Activated CD4-positive, alpha-beta T cell treated with anti-CD3 and anti-CD28 coated beads, Interleukin-2, amount 10 ng/mL, durations not matched to agents 7 days and 5 days (primary cell): ENCODE results near the gene MTSS2. TPM values are rescaled to one million over a fixed set of nuclear protein-coding genes. Genes with fewer than 3 reads are reported as not detected.

ENCODE experiments used
- CTCF ChIA-PET: fragments of 350-600 bp; sonication (Branson Sonifier 250); formaldehyde crosslinking; loops from one replicate; lab custom pipeline; 2021; ENCODE audit warnings: antibody characterized with exemption; lab: Charles Lee
- POLR2A ChIA-PET: fragments of 350-600 bp; sonication (Branson Sonifier 250); formaldehyde crosslinking; loops from one replicate; lab custom pipeline; 2021; ENCODE audit warnings: antibody characterized with exemption; lab: Charles Lee
- DNase-seq: peaks from one replicate; pipeline ENCODE4 v3.0.0-alpha.2; 2020
- H3K27ac Mint-ChIP-seq: one replicate; pipeline ENCODE4 v1.8.0; 2021; ENCODE audit warnings: mild to moderate bottlenecking, moderate library complexity, mixed read lengths
- H3K27me3 Mint-ChIP-seq: one replicate; pipeline ENCODE4 v1.8.0; 2021; ENCODE audit warnings: mixed read lengths
- H3K36me3 Mint-ChIP-seq: one replicate; pipeline ENCODE4 v1.8.0; 2021; ENCODE audit warnings: low read depth, mixed read lengths
- H3K4me1 Mint-ChIP-seq: one replicate; pipeline ENCODE4 v1.8.0; 2021; ENCODE audit warnings: mixed read lengths
- H3K4me3 Mint-ChIP-seq: one replicate; pipeline ENCODE4 v1.8.0; 2021; ENCODE audit warnings: mild to moderate bottlenecking, moderate library complexity, mixed read lengths
- H3K9me3 Mint-ChIP-seq: one replicate; pipeline ENCODE4 v1.8.0; 2021; ENCODE audit warnings: mixed read lengths
- total RNA-seq, 2 experiments: library from RNA; stranded (reverse); gene quantifications; one replicate each; pipeline ENCODE4 v1.2.3, GENCODE V29; 2021

Gene MTSS2
- total RNA-seq, 2 experiments from 2014 or later, result 7.1 to 9.2 TPM

DNA sequence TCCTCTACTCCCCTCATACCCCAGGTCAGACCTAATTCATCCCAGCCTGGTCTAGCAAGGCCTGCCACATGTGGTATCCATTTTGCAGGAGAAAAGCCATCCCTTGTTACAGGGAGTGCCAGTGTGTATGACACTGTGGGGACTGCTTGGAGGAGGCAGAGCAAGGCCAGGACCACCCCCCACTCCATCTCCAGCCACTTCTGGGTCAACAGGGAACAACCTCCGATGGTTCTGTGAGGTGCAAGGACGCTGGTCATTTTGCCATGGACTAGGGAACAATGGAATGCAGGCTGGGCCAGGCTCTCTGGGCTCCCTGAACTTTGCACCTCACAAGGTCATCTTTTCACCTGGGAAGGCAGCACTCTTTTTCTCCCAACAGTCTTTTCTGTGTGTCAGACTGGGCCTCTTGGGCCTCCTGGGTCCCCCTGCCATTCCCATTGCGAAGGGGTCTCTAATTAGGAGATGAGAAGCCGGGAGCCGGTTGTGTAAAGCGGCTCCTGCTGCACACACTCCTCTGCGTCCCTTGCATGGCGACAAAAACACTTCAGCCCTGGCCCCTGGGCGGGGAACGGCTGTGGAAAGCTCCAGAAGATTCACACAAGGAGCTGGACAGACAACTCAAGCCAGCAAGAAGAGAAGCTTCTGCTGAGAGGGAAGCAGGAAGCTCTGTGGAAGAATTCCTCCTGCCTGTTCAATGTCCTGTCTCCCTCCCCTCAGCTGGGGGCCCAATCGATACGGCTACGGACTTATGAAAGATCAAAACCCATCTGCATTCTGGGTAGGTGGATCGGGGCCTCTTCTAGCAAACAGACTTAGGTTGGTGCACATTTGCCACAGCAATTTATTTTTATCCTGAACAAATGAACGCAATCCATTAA is 38.5 kb upstream of the MTSS2 start:
- H3K36me3 Mint-ChIP-seq, result peaks cover 15% of the 10 kb centered on the region
- ChIA-PET POLR2A (no interaction called here), CTCF (interaction anchor here (0.6 to 1.4 kb wide), 4 partner anchors 21 to 438 kb away, joined by 3 to 5 read pairs (median 3); no protein-coding TSS in a partner anchor)
- no peaks in the 10 kb centered on the region for H3K9me3 Mint-ChIP-seq
- peak overlapping the region; percentile 31 for H3K27ac Mint-ChIP-seq
- peaks cover 2% of the 10 kb centered on the region for H3K4me1 Mint-ChIP-seq
- DNase-seq, result no peak
- no peak overlapping the region for H3K4me3 Mint-ChIP-seq
- H3K27me3 Mint-ChIP-seq, result no peaks in the 10 kb centered on the region

DNA sequence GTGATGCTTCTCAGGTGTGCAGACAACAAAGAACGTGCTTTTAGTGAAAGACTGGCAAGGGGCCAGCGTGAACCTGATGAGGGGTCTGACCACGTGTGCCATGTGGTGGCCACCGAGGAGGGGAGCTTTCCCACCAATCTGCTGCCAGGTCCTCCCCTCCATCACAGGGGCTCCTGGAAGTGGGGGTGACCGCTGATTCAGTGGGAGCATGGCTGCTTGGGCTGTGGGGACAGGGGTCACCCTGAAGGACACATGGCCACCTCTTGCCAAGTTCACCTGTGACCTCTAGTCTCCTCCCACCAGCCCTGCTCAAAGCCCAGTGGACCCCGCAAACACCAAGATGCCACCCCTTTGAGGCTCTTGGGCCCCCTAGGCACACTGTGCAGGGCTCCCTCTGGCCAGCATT is 37.9 kb upstream of the MTSS2 start:
- peaks cover 2% of the 10 kb centered on the region for H3K4me1 Mint-ChIP-seq
- H3K27me3 Mint-ChIP-seq, result no peaks in the 10 kb centered on the region
- DNase-seq, result no peak
- ChIA-PET POLR2A (no interaction called here), CTCF (interaction anchor here (0.6 to 1.4 kb wide), 6 partner anchors 14 to 1081 kb away, joined by 3 to 5 read pairs (median 3); no protein-coding TSS in a partner anchor)
- no peak overlapping the region for H3K4me3 Mint-ChIP-seq
- no peaks in the 10 kb centered on the region for H3K9me3 Mint-ChIP-seq
- H3K36me3 Mint-ChIP-seq, result peaks cover 18% of the 10 kb centered on the region
- no peak overlapping the region for H3K27ac Mint-ChIP-seq

DNA sequence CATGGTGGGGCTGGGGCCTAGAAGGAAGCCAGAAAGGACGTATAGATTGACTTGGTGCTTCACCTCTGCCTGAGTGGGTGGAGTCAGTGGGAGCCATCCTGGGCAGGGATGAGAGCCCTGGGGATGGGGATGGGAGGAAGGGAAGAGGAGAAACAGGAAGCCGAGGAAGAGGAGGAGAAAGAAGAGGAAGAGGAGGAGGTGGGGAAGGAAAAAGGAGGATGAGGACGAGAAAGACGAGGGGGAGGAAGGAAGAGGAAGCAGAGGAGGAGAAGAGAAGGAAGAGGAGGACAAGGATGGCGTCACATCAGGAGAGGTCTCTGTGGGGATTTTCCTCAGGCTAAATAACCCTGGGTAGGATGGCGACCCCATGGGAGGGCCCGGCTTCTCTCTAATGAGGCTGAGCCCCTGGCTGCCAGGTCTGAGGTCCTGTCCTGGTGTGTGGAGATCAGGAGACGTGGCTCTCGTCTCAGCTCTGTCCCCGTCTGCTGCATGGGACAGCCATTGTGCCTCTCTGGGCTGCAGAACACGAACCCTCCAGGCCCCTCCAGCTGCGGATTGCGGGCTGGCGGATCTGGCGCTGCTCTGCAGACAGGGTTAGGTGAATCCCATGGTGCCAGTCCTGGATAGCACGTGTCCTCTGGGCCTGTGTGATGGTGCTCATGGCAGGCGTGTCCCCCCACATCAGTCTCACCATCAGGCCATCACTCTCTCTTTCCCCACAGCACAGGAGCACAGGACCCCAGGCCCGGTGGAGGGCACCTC is 35.5 kb upstream of the MTSS2 start:
- Mint-ChIP-seq H3K36me3 (peaks cover 18% of the 10 kb centered on the region), H3K27me3 (no peaks in the 10 kb centered on the region)
- POLR2A ChIA-PET, result no interaction called here

DNA sequence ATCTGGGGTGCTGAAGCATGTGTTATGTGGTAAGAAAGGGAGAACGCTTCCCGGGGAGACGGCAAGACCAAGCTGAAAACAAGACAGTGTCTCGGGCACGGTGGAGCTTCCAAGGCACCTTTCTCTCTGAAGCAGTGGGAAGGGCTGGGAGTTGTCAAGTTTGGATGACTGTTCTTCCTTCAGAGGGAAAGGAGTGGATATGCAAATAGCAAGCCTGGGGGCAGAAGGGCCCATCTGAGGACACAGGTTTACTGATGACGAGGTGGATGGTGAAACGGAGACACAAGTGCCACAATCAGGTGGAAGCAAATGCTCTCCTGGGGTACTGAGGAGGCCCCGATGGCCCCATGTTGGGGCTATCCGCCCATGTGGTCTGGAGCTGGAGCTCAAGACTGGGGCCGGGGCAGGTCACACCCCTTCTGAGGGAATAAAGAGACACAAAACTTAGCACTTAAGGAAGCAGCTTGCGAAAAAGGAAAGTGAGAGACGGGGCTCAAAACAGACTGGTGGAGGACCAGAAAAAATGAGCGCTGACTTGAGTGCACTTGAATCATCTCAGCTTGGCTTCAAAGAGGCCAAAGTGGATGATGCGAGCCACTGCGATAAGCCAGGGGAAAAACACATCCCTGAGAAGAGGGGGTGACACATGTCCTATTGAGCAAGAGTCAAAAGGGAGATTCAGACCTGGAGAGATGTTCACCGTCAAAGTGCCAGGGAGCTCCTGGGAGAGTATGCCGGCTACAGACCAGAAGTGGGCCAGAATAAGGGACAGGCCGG is 34.8 kb upstream of the MTSS2 start:
- POLR2A ChIA-PET, result no interaction called here
- no peak for DNase-seq
- no peaks in the 10 kb centered on the region for H3K9me3 Mint-ChIP-seq
- peaks cover 18% of the 10 kb centered on the region for H3K36me3 Mint-ChIP-seq
- no peak overlapping the region for H3K27ac Mint-ChIP-seq
- no peaks in the 10 kb centered on the region for H3K27me3 Mint-ChIP-seq
- H3K4me1 Mint-ChIP-seq, result peaks cover 2% of the 10 kb centered on the region
- no peak overlapping the region for H3K4me3 Mint-ChIP-seq
- CTCF ChIA-PET, result interaction anchor here (0.5 to 1.7 kb wide), 3 partner anchors 10 to 1154 kb away, joined by 3 to 5 read pairs (median 3); no protein-coding TSS in a partner anchor

More for the DNA sequence above, 35.5 kb upstream of the MTSS2 start:
- Mint-ChIP-seq H3K4me1 (peaks cover 2% of the 10 kb centered on the region), H3K4me3 (no peak overlapping the region), H3K9me3 (no peaks in the 10 kb centered on the region), H3K27ac (no peak overlapping the region)
- CTCF ChIA-PET, result interaction anchor here (0.5 to 1.7 kb wide), 2 partner anchors 10 to 1155 kb away, joined by 3 to 5 read pairs; no protein-coding TSS in a partner anchor
- DNase-seq, result no peak

DNA sequence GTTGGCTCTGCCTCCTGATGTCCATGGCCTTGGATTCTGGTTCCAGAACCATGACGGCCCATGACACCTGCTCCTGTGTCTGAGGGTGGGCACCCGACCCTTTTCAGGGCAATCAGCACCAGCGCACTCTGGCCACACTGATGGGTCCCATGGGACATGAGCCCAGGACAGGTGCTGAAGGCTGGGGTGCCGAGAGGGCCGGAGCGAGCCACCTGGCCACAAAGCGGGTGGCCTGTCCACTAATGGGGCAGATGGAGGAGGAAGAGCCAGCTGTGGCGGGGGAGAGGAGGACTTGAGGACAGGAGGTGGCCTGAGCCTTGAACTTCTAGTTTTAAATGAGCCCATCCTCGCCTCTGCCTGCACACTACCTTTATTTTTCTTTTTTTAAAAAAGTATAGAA is 31.2 kb upstream of the MTSS2 start:
- Mint-ChIP-seq H3K9me3 (no peaks in the 10 kb centered on the region), H3K4me1 (peaks cover 2% of the 10 kb centered on the region), H3K27ac (no peak overlapping the region), H3K36me3 (peaks cover 14% of the 10 kb centered on the region), H3K4me3 (no peak overlapping the region), H3K27me3 (no peaks in the 10 kb centered on the region)
- CTCF ChIA-PET, result no interaction called here
- no peak for DNase-seq
- POLR2A ChIA-PET, result no interaction called here

DNA sequence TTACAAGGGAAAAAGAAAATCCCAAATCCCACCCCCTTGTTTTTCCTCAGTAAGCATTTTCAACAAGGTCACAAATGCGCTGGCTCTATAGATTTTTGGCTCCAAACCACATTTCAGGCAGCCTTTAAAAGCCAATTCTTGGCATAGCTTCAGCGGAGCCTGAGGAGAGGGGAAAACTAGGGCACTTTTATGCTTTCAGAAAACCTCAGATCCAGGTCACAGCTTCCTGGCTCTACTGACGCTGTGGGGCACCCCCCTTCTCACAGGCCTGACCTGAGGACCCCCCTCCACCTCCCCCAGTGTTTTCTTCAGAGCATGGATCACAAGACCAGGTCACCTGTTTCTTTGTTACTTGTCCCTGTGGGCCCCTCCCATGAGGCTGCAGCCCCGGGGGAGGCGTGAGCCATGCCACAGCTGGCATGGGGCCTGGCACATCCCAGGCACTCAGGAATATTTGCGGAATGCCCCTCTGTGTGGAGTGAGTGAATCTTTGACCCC is 30.1 kb upstream of the MTSS2 start:
- Mint-ChIP-seq H3K27me3 (no peaks in the 10 kb centered on the region), H3K9me3 (no peaks in the 10 kb centered on the region), H3K27ac (no peak overlapping the region), H3K4me3 (no peak overlapping the region), H3K36me3 (peaks cover 14% of the 10 kb centered on the region), H3K4me1 (peaks cover 1% of the 10 kb centered on the region)
- ChIA-PET CTCF (interaction anchor here (1.2 kb wide), 1 partner anchor 13 kb away, joined by 4 read pairs; no protein-coding TSS in a partner anchor), POLR2A (no interaction called here)
- no peak for DNase-seq

DNA sequence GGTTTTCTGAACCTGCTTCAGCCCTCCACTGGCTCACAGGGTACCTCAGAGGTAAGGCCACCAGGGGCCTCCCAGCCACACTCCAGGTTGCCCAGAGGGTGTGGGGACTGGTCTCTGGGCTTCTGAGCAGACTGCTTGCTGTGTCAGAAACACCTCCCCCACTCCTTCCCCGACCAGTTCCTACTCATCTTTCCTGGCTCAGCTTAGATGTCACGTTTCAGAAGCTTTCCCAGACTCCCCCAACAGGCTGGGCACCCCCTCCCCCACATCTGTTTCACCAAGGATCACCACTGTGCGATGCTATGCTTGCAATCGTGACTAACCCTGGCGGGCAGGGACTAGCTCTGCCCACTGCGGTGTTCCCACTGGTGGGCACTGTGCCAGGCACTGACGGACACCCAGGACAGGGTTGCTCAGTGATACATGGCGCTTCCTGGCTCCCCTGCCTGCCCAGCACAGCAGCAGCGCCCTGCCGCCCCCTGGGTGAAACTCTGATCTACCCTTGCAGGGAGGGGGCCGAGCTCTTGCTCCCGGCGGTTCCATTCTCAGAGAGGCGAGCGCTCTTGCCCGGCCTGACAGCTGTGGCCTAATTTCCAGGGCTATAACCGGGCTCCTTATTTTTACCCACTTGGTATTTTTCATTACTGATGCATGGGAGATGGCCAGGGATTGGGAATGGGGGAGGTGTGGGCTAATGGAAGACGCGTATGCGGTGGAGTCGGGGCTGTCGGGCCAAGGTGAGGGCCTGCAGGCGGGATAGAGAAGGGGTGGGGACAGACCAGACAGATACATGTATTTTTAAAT is 29.4 kb upstream of the MTSS2 start:
- ChIA-PET POLR2A (no interaction called here), CTCF (interaction anchor here (1.2 kb wide), 1 partner anchor 14 kb away, joined by 4 read pairs; no protein-coding TSS in a partner anchor)
- no peaks in the 10 kb centered on the region for H3K9me3 Mint-ChIP-seq
- H3K4me3 Mint-ChIP-seq, result no peak overlapping the region
- H3K4me1 Mint-ChIP-seq, result peaks cover 5% of the 10 kb centered on the region
- peaks cover 12% of the 10 kb centered on the region for H3K36me3 Mint-ChIP-seq
- no peaks in the 10 kb centered on the region for H3K27me3 Mint-ChIP-seq
- no peak for DNase-seq
- no peak overlapping the region for H3K27ac Mint-ChIP-seq

DNA sequence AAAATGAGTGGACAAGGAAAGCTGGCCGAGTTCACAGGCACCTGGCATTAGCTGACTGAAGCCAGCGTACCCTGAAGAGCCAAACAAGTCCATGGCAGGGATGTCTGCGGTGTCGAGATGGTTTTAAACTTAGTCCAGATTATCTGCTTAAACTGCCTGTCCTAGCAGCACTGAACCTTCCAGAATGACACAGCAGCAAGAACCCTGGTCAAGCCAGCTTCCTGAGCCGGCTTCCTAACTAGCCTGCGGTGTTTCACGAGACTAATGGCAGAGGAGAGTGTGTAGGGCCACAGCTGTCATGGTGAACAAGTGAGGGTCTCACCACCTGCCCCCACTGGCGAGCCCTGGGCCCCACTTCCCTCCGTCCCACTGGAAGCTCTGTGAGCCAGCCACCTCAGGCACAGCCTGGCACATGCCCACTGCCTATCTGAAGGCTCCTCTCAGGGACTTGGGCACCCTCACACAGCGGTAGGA is 28.8 kb upstream of the MTSS2 start:
- no peak overlapping the region for H3K27ac Mint-ChIP-seq
- peaks cover 8% of the 10 kb centered on the region for H3K4me1 Mint-ChIP-seq
- H3K9me3 Mint-ChIP-seq, result no peaks in the 10 kb centered on the region
- no peak overlapping the region for H3K4me3 Mint-ChIP-seq
- POLR2A ChIA-PET, result no interaction called here
- DNase-seq, result no peak
- CTCF ChIA-PET, result interaction anchor here (1.2 kb wide), 1 partner anchor 14 kb away, joined by 4 read pairs; no protein-coding TSS in a partner anchor
- no peaks in the 10 kb centered on the region for H3K27me3 Mint-ChIP-seq
- peaks cover 6% of the 10 kb centered on the region for H3K36me3 Mint-ChIP-seq

DNA sequence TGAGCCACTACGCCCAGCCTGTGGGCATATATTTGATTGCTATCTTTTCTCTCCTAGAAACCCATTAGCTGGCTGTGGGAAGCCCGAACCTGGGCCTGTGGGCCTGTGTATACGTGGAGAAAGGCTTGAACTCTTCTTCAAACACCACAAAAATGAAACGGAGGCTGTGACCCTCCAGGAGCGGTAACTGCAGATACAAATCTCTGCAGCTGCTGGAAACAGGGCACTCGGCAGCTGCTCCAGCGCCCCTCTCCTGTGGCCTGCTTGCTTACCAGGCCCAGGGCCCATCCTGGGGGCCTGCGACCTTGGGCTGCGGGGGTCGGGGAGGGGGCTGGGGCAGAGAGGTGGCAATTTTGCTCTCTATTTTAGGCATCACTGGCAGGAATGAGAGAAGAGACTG is 28.0 kb upstream of the MTSS2 start:
- H3K9me3 Mint-ChIP-seq, result no peaks in the 10 kb centered on the region
- H3K4me3 Mint-ChIP-seq, result no peak overlapping the region
- peak overlapping the region; percentile 19 for H3K27ac Mint-ChIP-seq
- H3K4me1 Mint-ChIP-seq, result peaks cover 11% of the 10 kb centered on the region
- no peaks in the 10 kb centered on the region for H3K27me3 Mint-ChIP-seq
- CTCF ChIA-PET, result no interaction called here
- POLR2A ChIA-PET, result no interaction called here
- DNase-seq, result no peak
- no peaks in the 10 kb centered on the region for H3K36me3 Mint-ChIP-seq

DNA sequence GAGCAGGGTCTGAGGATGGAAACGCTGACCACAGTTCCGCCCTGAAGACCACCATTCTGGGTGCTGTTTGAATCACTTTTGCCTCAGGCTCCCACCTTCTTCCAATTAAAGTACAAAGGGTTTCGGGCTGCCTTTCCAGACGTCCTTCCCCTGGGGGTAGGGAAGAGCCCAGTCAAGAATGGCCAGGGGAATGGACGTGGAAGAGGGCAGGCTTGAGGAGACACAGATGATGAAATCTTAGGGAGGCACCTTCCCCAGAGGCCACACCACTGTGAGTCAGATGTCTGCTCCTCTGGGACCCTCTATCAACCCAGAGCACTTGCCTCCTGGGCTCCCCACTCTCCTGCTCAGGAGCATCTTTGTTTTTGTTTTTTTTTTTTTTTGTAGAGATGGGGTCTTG is 27.5 kb upstream of the MTSS2 start:
- DNase-seq, result no peak
- no peaks in the 10 kb centered on the region for H3K9me3 Mint-ChIP-seq
- H3K27me3 Mint-ChIP-seq, result no peaks in the 10 kb centered on the region
- H3K4me3 Mint-ChIP-seq, result no peak overlapping the region
- POLR2A ChIA-PET, result no interaction called here
- CTCF ChIA-PET, result interaction anchor here (0.5 kb wide), 1 partner anchor 31 kb away, joined by 5 read pairs; no protein-coding TSS in a partner anchor
- peak overlapping the region; percentile 19 for H3K27ac Mint-ChIP-seq
- peaks cover 16% of the 10 kb centered on the region for H3K4me1 Mint-ChIP-seq
- H3K36me3 Mint-ChIP-seq, result no peaks in the 10 kb centered on the region

DNA sequence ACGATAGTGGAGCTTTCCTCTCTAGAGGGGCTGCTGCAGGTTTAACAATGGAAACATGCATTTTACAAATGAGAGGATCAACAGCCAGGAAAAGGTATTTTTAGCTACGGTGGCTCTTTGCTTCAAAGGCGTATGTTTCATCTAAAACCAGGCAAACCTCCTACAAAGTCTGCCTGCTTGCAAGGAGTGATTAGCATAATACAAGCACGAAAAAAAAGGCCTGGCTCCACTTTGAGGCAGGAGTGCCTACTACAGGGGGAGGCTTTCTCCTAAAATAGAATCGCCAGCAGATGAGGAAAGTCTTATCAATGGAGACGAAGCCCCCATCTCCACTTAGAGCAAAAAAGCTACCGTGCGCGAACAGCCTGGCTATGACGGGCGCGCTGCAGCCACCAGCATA is 27.1 kb upstream of the MTSS2 start:
- Mint-ChIP-seq H3K27ac (no peak overlapping the region), H3K36me3 (peaks cover 2% of the 10 kb centered on the region), H3K4me1 (peaks cover 16% of the 10 kb centered on the region), H3K4me3 (no peak overlapping the region), H3K9me3 (no peaks in the 10 kb centered on the region), H3K27me3 (no peaks in the 10 kb centered on the region)
- no peak for DNase-seq
- POLR2A ChIA-PET, result no interaction called here
- CTCF ChIA-PET, result interaction anchor here (0.5 kb wide), 1 partner anchor 30 kb away, joined by 5 read pairs; no protein-coding TSS in a partner anchor
